Activated CD4-positive, alpha-beta T cell treated with anti-CD3 and anti-CD28 coated beads for 36 hours (primary cell): ENCODE measurements around the gene FABP6. TPM values are rescaled to one million over a fixed set of nuclear protein-coding genes. Genes with fewer than 3 reads are reported as not detected.

Experiments used
- ATAC-seq: fragments of 200-7000 bp; cut with Tn5 transposase; one replicate; pipeline ENCODE4 v1.10.0; 2021; ENCODE audit warnings: mild to moderate bottlenecking, moderate library complexity
- CTCF ChIA-PET: fragments of 350-600 bp; sonication (Branson Sonifier 250); formaldehyde crosslinking; loops from one replicate; lab custom pipeline; 2021; ENCODE audit warnings: antibody characterized with exemption; lab: Charles Lee
- POLR2A ChIA-PET: fragments of 350-600 bp; sonication (Branson Sonifier 250); formaldehyde crosslinking; loops from one replicate; lab custom pipeline; 2021; ENCODE audit warnings: antibody characterized with exemption, inconsistent platforms; lab: Charles Lee
- DNase-seq: peaks from one replicate; pipeline ENCODE4 v3.0.0-alpha.2; 2020
- H3K27ac Mint-ChIP-seq: one replicate; pipeline ENCODE4 v1.8.0; 2021; ENCODE audit warnings: mixed read lengths
- H3K27me3 Mint-ChIP-seq: one replicate; pipeline ENCODE4 v1.8.0; 2021; ENCODE audit warnings: mixed read lengths
- H3K36me3 Mint-ChIP-seq: one replicate; pipeline ENCODE4 v1.8.0; 2021; ENCODE audit warnings: low read depth, mixed read lengths
- H3K4me1 Mint-ChIP-seq: one replicate; pipeline ENCODE4 v1.8.0; 2021; ENCODE audit warnings: mixed read lengths
- H3K4me3 Mint-ChIP-seq: one replicate; pipeline ENCODE4 v1.8.0; 2021; ENCODE audit warnings: mild to moderate bottlenecking, moderate library complexity, mixed read lengths
- H3K9me3 Mint-ChIP-seq: one replicate; pipeline ENCODE4 v1.8.0; 2021; ENCODE audit warnings: low read depth, mixed read lengths
- intact Hi-C, 2 experiments: fragments of 100-400 bp; cut with DNase I in 1 of 2; cut with micrococcal nuclease in 1 of 2; formaldehyde crosslinking; loops; one replicate each; pipeline versions ENCODE4 v1.14.2 to v1.15.1; 2022 to 2024; cut with DNase I, micrococcal nuclease
- total RNA-seq, 2 experiments: library from RNA; stranded (reverse); gene quantifications; one replicate each; pipeline ENCODE4 v1.2.3, GENCODE V29; 2021

Gene FABP6
- total RNA-seq, 2 experiments from 2014 or later: not detected

GRCh38 chr5:160250826-160251225, 21.5 kb downstream of the FABP6 start:
- H3K27me3 Mint-ChIP-seq: no peaks in the 10 kb centered on the region
- H3K36me3 Mint-ChIP-seq: no peaks in the 10 kb centered on the region
- ChIA-PET POLR2A (no interaction called here), CTCF (interaction anchor here (1.3 kb wide), 1 partner anchor 16 kb away, joined by 5 read pairs; no protein-coding TSS in a partner anchor)
- intact Hi-C loops: no loop called here
- H3K4me3 Mint-ChIP-seq: no peak overlapping the region
- ATAC-seq (no peak), DNase-seq (no peak)
- no peaks in the 10 kb centered on the region for H3K4me1 Mint-ChIP-seq
- H3K9me3 Mint-ChIP-seq: no peaks in the 10 kb centered on the region
- no peak overlapping the region for H3K27ac Mint-ChIP-seq

- DNase-seq (no peak), ATAC-seq (no peak)
- Mint-ChIP-seq H3K27me3 (no peaks in the 10 kb centered on the region), H3K4me1 (no peaks in the 10 kb centered on the region), H3K27ac (no peak overlapping the region), H3K9me3 (no peaks in the 10 kb centered on the region), H3K4me3 (no peak overlapping the region), H3K36me3 (no peaks in the 10 kb centered on the region)
- CTCF ChIA-PET: interaction anchor here (1.3 kb wide), 1 partner anchor 16 kb away, joined by 5 read pairs; no protein-coding TSS in a partner anchor
- POLR2A ChIA-PET: no interaction called here
- intact Hi-C loops: no loop called here
Observed at GRCh38 chr5:160251406-160252155, 22.3 kb downstream of the FABP6 start.

GRCh38 chr5:160252916-160253315, 23.6 kb downstream of the FABP6 start:
- intact Hi-C loops: no loop called here
- ATAC-seq: no peak
- H3K4me3 Mint-ChIP-seq: no peak overlapping the region

GRCh38 chr5:160253441-160253840, 24.1 kb downstream of the FABP6 start:
- Mint-ChIP-seq H3K4me1 (no peaks in the 10 kb centered on the region), H3K27ac (no peak overlapping the region), H3K36me3 (no peaks in the 10 kb centered on the region), H3K9me3 (no peaks in the 10 kb centered on the region), H3K4me3 (no peak overlapping the region), H3K27me3 (no peaks in the 10 kb centered on the region)
- POLR2A ChIA-PET: no interaction called here
- intact Hi-C loops: no loop called here
- CTCF ChIA-PET: no interaction called here
- no peak for ATAC-seq
- DNase-seq: no peak

More at GRCh38 chr5:160252916-160253315, 23.6 kb downstream of the FABP6 start:
- ChIA-PET CTCF (no interaction called here), POLR2A (no interaction called here)
- H3K36me3 Mint-ChIP-seq: no peaks in the 10 kb centered on the region
- H3K4me1 Mint-ChIP-seq: no peaks in the 10 kb centered on the region
- no peaks in the 10 kb centered on the region for H3K9me3 Mint-ChIP-seq
- no peak for DNase-seq
- no peak overlapping the region for H3K27ac Mint-ChIP-seq
- H3K27me3 Mint-ChIP-seq: no peaks in the 10 kb centered on the region

- H3K4me3 Mint-ChIP-seq: no peak overlapping the region
- POLR2A ChIA-PET: no interaction called here
- DNase-seq: no peak
- no peak for ATAC-seq
- no peaks in the 10 kb centered on the region for H3K27me3 Mint-ChIP-seq
- H3K27ac Mint-ChIP-seq: no peak overlapping the region
- H3K4me1 Mint-ChIP-seq: no peaks in the 10 kb centered on the region
- CTCF ChIA-PET: no interaction called here
- H3K36me3 Mint-ChIP-seq: no peaks in the 10 kb centered on the region
- intact Hi-C loops: no loop called here
- H3K9me3 Mint-ChIP-seq: no peaks in the 10 kb centered on the region
Observed at GRCh38 chr5:160254706-160255105, 25.4 kb downstream of the FABP6 start.

- Mint-ChIP-seq H3K27me3 (peaks cover 3% of the 10 kb centered on the region), H3K4me3 (no peak overlapping the region), H3K36me3 (no peaks in the 10 kb centered on the region), H3K9me3 (no peaks in the 10 kb centered on the region), H3K4me1 (no peaks in the 10 kb centered on the region), H3K27ac (no peak overlapping the region)
- DNase-seq: no peak
- intact Hi-C loops: no loop called here
- POLR2A ChIA-PET: no interaction called here
- CTCF ChIA-PET: no interaction called here
- no peak for ATAC-seq
Observed at GRCh38 chr5:160259341-160259740, 30.0 kb downstream of the FABP6 start.

GRCh38 chr5:160260006-160260775, 30.9 kb downstream of the FABP6 start:
- H3K27ac Mint-ChIP-seq: no peak overlapping the region
- no peaks in the 10 kb centered on the region for H3K4me1 Mint-ChIP-seq
- POLR2A ChIA-PET: no interaction called here
- CTCF ChIA-PET: no interaction called here
- ATAC-seq (no peak), DNase-seq (no peak)
- peaks cover 3% of the 10 kb centered on the region for H3K27me3 Mint-ChIP-seq
- intact Hi-C loops: no loop called here
- H3K9me3 Mint-ChIP-seq: no peaks in the 10 kb centered on the region
- H3K4me3 Mint-ChIP-seq: no peak overlapping the region
- H3K36me3 Mint-ChIP-seq: no peaks in the 10 kb centered on the region

GRCh38 chr5:160260881-160261815, 31.8 kb downstream of the FABP6 start:
- ATAC-seq (peak; percentile 26), DNase-seq (no peak)
- Mint-ChIP-seq H3K27ac (no peak overlapping the region), H3K4me3 (no peak overlapping the region), H3K4me1 (no peaks in the 10 kb centered on the region), H3K27me3 (peaks cover 3% of the 10 kb centered on the region), H3K9me3 (no peaks in the 10 kb centered on the region), H3K36me3 (no peaks in the 10 kb centered on the region)
- intact Hi-C loops: no loop called here
- CTCF ChIA-PET: interaction anchor here (0.7 to 0.8 kb wide), 3 partner anchors 29 to 91 kb away, joined by 3 to 4 read pairs (median 3); no protein-coding TSS in a partner anchor
- POLR2A ChIA-PET: no interaction called here

- intact Hi-C loops: no loop called here
- Mint-ChIP-seq H3K4me1 (no peaks in the 10 kb centered on the region), H3K27ac (no peak overlapping the region), H3K4me3 (no peak overlapping the region), H3K9me3 (no peaks in the 10 kb centered on the region), H3K36me3 (no peaks in the 10 kb centered on the region), H3K27me3 (peaks cover 3% of the 10 kb centered on the region)
- CTCF ChIA-PET: interaction anchor here (0.7 to 0.8 kb wide), 3 partner anchors 32 to 86 kb away, joined by 3 read pairs; no protein-coding TSS in a partner anchor
- ATAC-seq: no peak
- POLR2A ChIA-PET: no interaction called here
- DNase-seq: no peak
Observed at GRCh38 chr5:160262151-160263074, 33.1 kb downstream of the FABP6 start.

GRCh38 chr5:160263326-160263855, 34.1 kb downstream of the FABP6 start:
- CTCF ChIA-PET: interaction anchor here (0.6 kb wide), 1 partner anchor 1364 kb away, joined by 4 read pairs; no protein-coding TSS in a partner anchor
- intact Hi-C loops: no loop called here
- Mint-ChIP-seq H3K27me3 (peaks cover 3% of the 10 kb centered on the region), H3K36me3 (no peaks in the 10 kb centered on the region), H3K9me3 (no peaks in the 10 kb centered on the region), H3K27ac (no peak overlapping the region), H3K4me1 (no peaks in the 10 kb centered on the region), H3K4me3 (no peak overlapping the region)
- ATAC-seq: no peak
- POLR2A ChIA-PET: no interaction called here
- no peak for DNase-seq
